ENCODE data around the gene RNASE1. TPM values are rescaled to one million over a fixed set of nuclear protein-coding genes. Genes with fewer than 3 reads are reported as not detected.

The RNASE1 gene
- total and polyA plus RNA-seq, 9 of the 15 experiments (the other 6 are each of a cell fraction or from before 2014, with no cell fraction given), result 6.4 to 33.3 (median 13.9) TPM

GRCh38 chr14:20834899-20835298 is 32.3 kb upstream of the RNASE1 start:
- ATAC-seq (no peak), DNase-seq (ENCODE audit: extremely low read depth in 1 of 4, low spot score in 3 of 4) (no peak), FAIRE-seq (no peak)
- ChIA-PET CTCF (ENCODE audit: low intra/inter-chr PET ratio) (no interaction called here), POLR2A (no interaction called here)
- in situ Hi-C loops (cut with MboI) (no loop called here), intact Hi-C loops (cut with micrococcal nuclease) (no loop called here)
- BruUV-seq (replicated peaks), result no TSS peak
- no peaks in the 10 kb centered on the region for H3K9me1 ChIP-seq (ENCODE audit: control insufficient read depth, insufficient read depth, low read length)
- H3K4me3 ChIP-seq, result no peak overlapping the region
- no peak overlapping the region for H3K9ac ChIP-seq (ENCODE audit: insufficient read depth in 1 of 2, low read depth in 2 of 2, low read length in 2 of 2)
- no peaks in the 10 kb centered on the region for H3K27me3 ChIP-seq (ENCODE audit: control insufficient read depth in 2 of 2, insufficient read depth in 2 of 2, low read length in 2 of 2)
- no peaks in the 10 kb centered on the region for H3K79me2 ChIP-seq (ENCODE audit: control insufficient read depth, insufficient read depth, low read length)
- 83% methylated on average over 2 of the region's 2 CpGs for WGBS (ENCODE audit: insufficient coverage, low coverage, missing lambda C conversion rate)
- H4K20me1 ChIP-seq (replicated peaks; ENCODE audit: control insufficient read depth, insufficient read depth, low read length), result no peaks in the 10 kb centered on the region
- no peaks in the 10 kb centered on the region; a peak in 2 of 5 replicates for H3K4me1 ChIP-seq (replicated peaks in 1 of 2; ENCODE audit: control insufficient read depth in 2 of 2, insufficient read depth in 2 of 2, low read length in 2 of 2)
- no peaks in the 10 kb centered on the region for H3K36me3 ChIP-seq (ENCODE audit: control insufficient read depth, insufficient read depth, low read length)
- no peak overlapping the region for H3K4me2 ChIP-seq (ENCODE audit: insufficient read depth, low read length)
- H3K27ac ChIP-seq (ENCODE audit: extremely low read depth, low read depth, low read length), result no peak overlapping the region
- no peaks in the 10 kb centered on the region for H3K9me3 ChIP-seq (replicated peaks; ENCODE audit: control insufficient read depth, insufficient read depth, low read depth, low read length)
- H2AFZ ChIP-seq (ENCODE audit: low read depth, low read length), result no peak overlapping the region
- TF ChIP-seq ZBTB17 (CRISPR knock-in tag; IDR thresholded peaks at IDR 0.05), result no peak
- TF ChIP-seq ZNF764 (CRISPR knock-in tag; IDR thresholded peaks at IDR 0.05; ENCODE audit: low read depth), result no peak
- no peak for TF ChIP-seq ZFP30 (CRISPR knock-in tag; IDR thresholded peaks at IDR 0.05; ENCODE audit: borderline replicate concordance)
- no peak for TF ChIP-seq ZNF445 (CRISPR knock-in tag; IDR thresholded peaks at IDR 0.05; ENCODE audit: low read depth)
- TF ChIP-seq, protein P1, sequence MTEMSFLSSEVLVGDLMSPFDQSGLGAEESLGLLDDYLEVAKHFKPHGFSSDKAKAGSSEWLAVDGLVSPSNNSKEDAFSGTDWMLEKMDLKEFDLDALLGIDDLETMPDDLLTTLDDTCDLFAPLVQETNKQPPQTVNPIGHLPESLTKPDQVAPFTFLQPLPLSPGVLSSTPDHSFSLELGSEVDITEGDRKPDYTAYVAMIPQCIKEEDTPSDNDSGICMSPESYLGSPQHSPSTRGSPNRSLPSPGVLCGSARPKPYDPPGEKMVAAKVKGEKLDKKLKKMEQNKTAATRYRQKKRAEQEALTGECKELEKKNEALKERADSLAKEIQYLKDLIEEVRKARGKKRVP (CRISPR knock-in tag; IDR thresholded peaks at IDR 0.05), result no peak
- TF ChIP-seq KDM1A (IDR thresholded peaks at IDR 0.05), result no peak
- no peak for TF ChIP-seq MBD1 (CRISPR knock-in tag; IDR thresholded peaks at IDR 0.05)
- TF ChIP-seq NCOA1 (IDR thresholded peaks at IDR 0.05; ENCODE audit: low read depth), result no peak
- TF ChIP-seq HLTF (IDR thresholded peaks at IDR 0.05), result no peak
- no peak for TF ChIP-seq ZBTB33 (CRISPR knock-in tag; IDR thresholded peaks at IDR 0.05)
- no peak for TF ChIP-seq TEAD1 (CRISPR knock-in tag; IDR thresholded peaks at IDR 0.05)
- no peak for TF ChIP-seq GTF3C2 (IDR thresholded peaks at IDR 0.05; ENCODE audit: borderline replicate concordance, extremely low read depth, insufficient read length)
- TF ChIP-seq, protein P2, sequence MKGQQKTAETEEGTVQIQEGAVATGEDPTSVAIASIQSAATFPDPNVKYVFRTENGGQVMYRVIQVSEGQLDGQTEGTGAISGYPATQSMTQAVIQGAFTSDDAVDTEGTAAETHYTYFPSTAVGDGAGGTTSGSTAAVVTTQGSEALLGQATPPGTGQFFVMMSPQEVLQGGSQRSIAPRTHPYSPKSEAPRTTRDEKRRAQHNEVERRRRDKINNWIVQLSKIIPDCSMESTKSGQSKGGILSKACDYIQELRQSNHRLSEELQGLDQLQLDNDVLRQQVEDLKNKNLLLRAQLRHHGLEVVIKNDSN (CRISPR knock-in tag; IDR thresholded peaks at IDR 0.05), result no peak
- no peak for TF ChIP-seq TEAD2 (tag; IDR thresholded peaks at IDR 0.05)
- no peak for TF ChIP-seq TAF9B (IDR thresholded peaks at IDR 0.05; ENCODE audit: partially characterized antibody)
- no peak for TF ChIP-seq ZNF146 (CRISPR knock-in tag; IDR thresholded peaks at IDR 0.05; ENCODE audit: unreplicated experiment)

All from K562 (cell line).